ENCODE measurements around the gene SH3PXD2A.

SH3PXD2A gene

DNA sequence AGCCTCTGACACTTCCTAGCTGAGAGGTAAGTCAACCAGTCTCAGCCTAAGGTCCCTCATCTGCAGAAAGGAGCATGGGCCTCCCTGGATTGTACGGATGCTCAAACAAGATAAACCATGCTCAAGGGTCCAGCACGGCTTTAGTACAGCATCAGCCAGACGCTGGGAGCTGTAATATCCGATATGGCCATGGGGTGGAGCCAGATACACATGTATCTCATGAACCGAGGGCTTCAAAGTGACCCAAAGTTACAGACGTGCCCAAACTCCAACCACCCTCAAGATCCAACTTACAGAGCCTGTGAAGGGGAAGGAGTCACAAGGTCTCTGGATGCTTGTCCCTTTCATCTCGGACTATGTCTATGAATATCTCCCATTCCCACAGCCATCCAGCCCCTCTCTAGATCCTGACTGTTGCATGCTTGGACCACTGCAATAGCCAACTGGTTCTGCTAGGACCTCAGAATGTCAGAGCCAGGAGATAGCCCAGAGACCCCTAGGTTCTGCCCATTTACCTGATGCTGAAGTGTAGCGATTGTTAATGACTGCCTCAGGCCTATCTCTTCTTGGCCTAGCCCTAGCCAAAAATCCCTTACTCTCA lies 142.4 kb downstream of the SH3PXD2A start:
- no peak for TF ChIP-seq TAF1 (IDR thresholded peaks at IDR 0.05; ENCODE audit: borderline replicate concordance, low read depth, low read length)
- no peak for TF ChIP-seq POLR2AphosphoS5 (IDR thresholded peaks at IDR 0.05; ENCODE audit: low read depth, low read length)
- TF ChIP-seq POLR2A (IDR thresholded peaks at IDR 0.05; ENCODE audit: low read depth, low read length): no peak
- peak; percentile 59 for DNase-seq (ENCODE audit: insufficient read length)
- peak; percentile 94 for FAIRE-seq

DNA sequence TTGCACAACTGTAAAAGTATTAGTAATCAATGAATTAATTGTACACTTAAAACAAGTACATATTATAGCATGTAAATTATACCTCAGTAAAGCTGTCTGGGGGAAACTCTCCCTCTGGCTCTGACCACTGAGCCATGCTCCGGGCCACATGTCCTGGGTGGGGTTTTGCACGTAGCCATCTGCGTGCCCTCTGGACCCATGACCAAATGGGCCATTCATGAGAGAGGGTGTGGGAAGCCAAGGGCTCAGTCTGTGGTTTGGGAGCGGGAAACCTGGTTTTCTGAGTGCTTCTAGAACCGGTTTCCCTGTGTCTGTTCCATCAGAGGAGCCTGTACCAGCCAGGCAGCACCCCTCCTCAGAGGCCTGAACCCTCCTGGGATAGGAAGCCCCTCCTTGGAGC lies 143.2 kb downstream of the SH3PXD2A start:
- no peak for DNase-seq (ENCODE audit: insufficient read length)
- TF ChIP-seq POLR2A (IDR thresholded peaks at IDR 0.05; ENCODE audit: low read depth, low read length): no peak
- no peak for TF ChIP-seq POLR2AphosphoS5 (IDR thresholded peaks at IDR 0.05; ENCODE audit: low read depth, low read length)
- no peak for TF ChIP-seq TAF1 (IDR thresholded peaks at IDR 0.05; ENCODE audit: borderline replicate concordance, low read depth, low read length)
- no peak for FAIRE-seq

DNA sequence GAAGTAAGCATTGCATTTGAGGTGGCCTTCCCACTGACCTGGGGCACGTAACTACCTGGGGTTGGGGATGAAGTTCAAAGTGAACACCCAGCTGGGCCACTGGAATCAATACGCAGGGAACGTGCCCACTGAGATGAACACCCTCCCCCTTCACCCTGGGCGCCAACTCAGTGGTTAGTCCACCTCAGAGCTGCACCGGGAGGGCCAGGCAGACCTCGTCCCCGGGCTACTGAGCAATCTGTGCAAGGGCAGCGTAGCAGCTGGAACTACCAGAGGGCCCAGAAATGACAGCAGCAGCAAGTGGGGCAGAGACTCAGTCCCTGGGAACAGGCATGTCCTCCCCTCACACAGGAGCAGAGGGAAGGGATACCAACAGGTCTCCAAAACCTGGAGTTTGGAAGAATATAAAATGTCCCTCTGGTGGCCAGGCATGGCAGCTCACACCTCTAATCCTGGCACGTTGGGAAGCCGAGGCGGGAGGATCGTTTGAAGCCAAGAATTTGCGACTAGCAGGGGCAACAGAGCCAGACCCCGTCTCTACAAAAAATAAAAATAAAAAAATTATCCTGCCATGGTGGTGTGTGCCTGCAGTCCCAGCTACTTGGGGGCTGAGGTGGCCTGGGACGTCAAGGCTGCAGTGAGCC lies 143.9 kb downstream of the SH3PXD2A start:
- no peak for TF ChIP-seq POLR2AphosphoS5 (IDR thresholded peaks at IDR 0.05; ENCODE audit: low read depth, low read length)
- TF ChIP-seq TAF1 (IDR thresholded peaks at IDR 0.05; ENCODE audit: borderline replicate concordance, low read depth, low read length): no peak
- TF ChIP-seq POLR2A (IDR thresholded peaks at IDR 0.05; ENCODE audit: low read depth, low read length): no peak
- DNase-seq (ENCODE audit: insufficient read length) (no peak), FAIRE-seq (no peak)

DNA sequence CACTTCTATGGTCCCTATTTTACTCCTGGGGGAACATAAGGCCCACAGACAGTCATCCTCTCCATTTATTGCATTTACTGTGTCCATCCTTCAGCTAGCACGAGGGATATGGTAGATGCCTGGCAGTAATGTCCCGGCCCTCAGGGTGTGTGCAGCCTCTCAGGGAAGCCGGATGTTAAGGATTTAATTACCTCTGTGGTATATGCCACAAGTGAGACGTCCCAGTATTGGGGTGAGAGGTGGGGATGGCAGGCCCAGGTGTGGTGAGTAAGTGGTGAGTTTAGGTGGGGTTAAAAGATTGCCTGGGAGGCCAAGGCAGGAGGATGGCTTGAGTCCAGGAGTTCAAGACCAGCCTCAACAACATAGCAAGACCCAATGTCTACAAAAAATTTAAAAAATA lies 144.9 kb downstream of the SH3PXD2A start:
- FAIRE-seq (no peak), DNase-seq (ENCODE audit: insufficient read length) (no peak)
- TF ChIP-seq POLR2AphosphoS5 (IDR thresholded peaks at IDR 0.05; ENCODE audit: low read depth, low read length) (no peak), TAF1 (IDR thresholded peaks at IDR 0.05; ENCODE audit: borderline replicate concordance, low read depth, low read length) (no peak), POLR2A (IDR thresholded peaks at IDR 0.05; ENCODE audit: low read depth, low read length) (no peak)

DNA sequence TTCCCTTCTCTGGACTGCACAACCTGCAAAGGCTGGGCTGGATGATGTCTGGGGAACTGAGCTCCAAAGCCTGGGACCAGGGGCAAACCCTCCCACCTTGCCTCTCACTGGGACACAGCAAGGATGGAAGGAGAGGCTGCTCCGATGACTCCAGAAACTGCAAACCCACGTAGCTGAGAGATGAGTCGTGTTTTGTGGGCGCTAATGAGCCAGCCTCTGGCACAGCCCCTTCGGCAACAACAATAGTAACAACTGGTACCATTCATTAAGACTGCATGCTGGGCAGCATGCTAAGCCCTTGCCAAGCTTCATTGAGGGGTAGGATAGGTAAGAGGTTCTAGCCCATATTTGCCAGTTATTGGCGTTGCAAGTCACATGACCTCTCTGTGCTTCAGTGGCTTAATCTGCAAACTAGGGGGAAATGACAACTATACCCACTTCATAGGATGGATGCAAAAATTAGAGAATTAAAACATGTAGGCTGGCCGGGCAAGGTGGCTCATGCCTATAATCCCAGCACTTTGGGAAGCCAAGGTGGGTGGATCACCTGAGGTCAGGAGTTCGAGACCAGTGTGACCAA lies 145.9 kb downstream of the SH3PXD2A start:
- FAIRE-seq (no peak), DNase-seq (ENCODE audit: insufficient read length) (no peak)
- TF ChIP-seq TAF1 (IDR thresholded peaks at IDR 0.05; ENCODE audit: borderline replicate concordance, low read depth, low read length) (no peak), POLR2A (IDR thresholded peaks at IDR 0.05; ENCODE audit: low read depth, low read length) (no peak), POLR2AphosphoS5 (IDR thresholded peaks at IDR 0.05; ENCODE audit: low read depth, low read length) (no peak)

DNA sequence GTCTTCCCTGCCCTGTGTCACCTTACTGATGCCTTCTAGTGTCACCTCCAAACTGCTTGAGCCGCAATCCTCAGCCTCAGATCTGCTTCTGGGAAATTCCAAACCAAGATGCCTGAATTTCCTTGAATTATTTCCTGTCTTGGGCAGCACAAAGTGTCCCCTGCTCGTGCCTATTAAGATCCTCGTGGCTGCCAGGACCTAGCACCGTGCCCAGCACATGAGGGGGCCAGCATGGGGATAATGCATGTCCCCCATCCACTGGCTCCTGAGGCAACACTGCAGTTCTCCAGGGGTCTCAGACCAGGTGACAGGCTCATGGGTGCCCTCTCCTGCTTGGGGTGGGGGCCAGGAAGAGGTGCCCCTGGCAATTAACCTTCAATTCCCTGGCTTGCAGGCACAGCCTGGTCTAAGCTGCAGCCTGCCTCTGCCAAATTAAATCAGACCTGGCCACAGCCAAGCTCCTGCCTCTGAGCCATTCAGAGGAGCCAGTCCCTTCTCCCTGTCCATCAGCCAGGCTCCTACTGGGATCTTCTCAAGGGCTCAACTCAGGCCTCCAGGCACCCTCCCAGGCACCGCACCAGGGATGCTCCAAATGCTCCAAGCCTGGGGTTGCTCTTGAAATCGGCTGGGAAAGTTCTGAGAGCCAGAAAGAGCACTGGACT lies 146.6 kb downstream of the SH3PXD2A start:
- FAIRE-seq (no peak), DNase-seq (ENCODE audit: insufficient read length) (no peak)
- TF ChIP-seq TAF1 (IDR thresholded peaks at IDR 0.05; ENCODE audit: borderline replicate concordance, low read depth, low read length) (no peak), POLR2AphosphoS5 (IDR thresholded peaks at IDR 0.05; ENCODE audit: low read depth, low read length) (no peak), POLR2A (IDR thresholded peaks at IDR 0.05; ENCODE audit: low read depth, low read length) (no peak)

DNA sequence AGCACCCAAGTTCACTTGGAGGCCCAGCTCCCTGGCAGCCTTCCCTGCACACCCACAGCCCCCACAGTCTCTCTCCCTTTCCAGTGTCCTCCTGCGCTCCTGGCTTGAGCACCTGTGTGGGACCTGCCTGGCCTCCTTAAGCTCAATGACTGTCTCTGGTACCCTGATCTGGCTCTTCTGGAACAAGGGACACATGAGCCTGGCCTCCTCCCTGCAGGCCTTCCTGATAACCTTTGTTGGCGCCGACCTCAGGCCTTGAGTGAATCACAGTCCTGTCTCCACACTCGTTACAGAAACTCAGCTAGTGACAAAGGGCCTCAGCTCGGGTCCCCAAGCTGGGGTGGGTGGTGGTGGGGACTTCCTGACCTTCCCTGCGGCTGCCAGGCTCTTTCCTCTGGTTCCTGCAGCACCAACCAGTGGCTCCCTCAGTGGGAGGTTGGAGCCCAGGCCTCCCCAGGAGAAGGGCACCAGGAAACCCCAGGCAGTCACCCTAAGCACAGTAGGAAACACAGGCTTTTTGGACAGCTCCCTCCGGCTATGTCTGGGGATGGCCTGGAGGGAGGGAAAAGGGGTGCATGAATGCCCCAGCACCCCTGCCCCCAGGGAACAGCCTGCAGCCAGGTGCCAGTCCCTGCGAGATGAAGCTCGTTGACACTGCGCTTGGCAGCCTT lies 147.3 kb downstream of the SH3PXD2A start:
- no peak for FAIRE-seq
- TF ChIP-seq TAF1 (IDR thresholded peaks at IDR 0.05; ENCODE audit: borderline replicate concordance, low read depth, low read length) (no peak), POLR2AphosphoS5 (IDR thresholded peaks at IDR 0.05; ENCODE audit: low read depth, low read length) (no peak), POLR2A (IDR thresholded peaks at IDR 0.05; ENCODE audit: low read depth, low read length) (no peak)
- no peak for DNase-seq (ENCODE audit: insufficient read length)

DNA sequence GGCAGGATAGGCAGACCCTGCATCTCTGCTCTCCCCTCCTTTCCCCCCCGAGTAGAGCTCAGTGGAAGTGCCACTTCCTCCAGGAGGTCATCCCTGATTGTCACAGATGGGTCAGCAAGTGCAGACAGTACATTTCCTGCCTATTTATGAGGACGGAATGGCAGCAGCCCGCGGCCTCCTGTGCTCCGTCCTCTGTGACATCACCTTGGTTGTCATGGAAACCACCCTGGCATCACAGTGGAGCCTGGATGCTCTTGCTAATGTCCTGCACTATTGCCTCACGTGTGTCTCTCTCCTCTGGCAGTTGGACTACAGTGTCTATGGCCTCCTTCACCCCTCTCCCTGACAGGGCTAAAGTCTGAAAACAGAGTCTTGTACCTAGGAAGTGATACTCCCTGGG lies 148.6 kb downstream of the SH3PXD2A start:
- TF ChIP-seq POLR2AphosphoS5 (IDR thresholded peaks at IDR 0.05; ENCODE audit: low read depth, low read length): no peak
- no peak for TF ChIP-seq POLR2A (IDR thresholded peaks at IDR 0.05; ENCODE audit: low read depth, low read length)
- TF ChIP-seq TAF1 (IDR thresholded peaks at IDR 0.05; ENCODE audit: borderline replicate concordance, low read depth, low read length): no peak
- DNase-seq (ENCODE audit: insufficient read length) (no peak), FAIRE-seq (no peak)

DNA sequence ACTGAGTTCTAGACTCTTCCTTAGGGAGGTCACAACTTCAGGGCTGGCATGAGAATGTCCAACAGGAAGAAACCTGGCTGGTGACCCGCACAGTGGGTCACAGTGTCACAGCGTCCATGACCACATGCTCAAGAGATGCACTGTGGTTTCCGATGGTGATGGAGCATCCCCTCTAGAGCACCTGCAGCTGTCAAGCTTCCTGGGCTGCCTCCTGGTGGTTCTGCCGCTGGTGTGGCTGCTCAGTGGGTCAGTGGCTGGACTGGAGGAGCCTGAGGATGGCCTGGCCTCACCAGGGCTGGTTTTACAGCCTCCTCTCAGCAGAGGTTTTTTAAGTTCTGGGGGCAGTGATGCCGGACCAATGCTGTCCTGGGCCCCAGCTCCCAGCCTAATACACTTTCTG lies 149.3 kb downstream of the SH3PXD2A start:
- TF ChIP-seq POLR2A (IDR thresholded peaks at IDR 0.05; ENCODE audit: low read depth, low read length): no peak
- FAIRE-seq (no peak), DNase-seq (ENCODE audit: insufficient read length) (no peak)

DNA sequence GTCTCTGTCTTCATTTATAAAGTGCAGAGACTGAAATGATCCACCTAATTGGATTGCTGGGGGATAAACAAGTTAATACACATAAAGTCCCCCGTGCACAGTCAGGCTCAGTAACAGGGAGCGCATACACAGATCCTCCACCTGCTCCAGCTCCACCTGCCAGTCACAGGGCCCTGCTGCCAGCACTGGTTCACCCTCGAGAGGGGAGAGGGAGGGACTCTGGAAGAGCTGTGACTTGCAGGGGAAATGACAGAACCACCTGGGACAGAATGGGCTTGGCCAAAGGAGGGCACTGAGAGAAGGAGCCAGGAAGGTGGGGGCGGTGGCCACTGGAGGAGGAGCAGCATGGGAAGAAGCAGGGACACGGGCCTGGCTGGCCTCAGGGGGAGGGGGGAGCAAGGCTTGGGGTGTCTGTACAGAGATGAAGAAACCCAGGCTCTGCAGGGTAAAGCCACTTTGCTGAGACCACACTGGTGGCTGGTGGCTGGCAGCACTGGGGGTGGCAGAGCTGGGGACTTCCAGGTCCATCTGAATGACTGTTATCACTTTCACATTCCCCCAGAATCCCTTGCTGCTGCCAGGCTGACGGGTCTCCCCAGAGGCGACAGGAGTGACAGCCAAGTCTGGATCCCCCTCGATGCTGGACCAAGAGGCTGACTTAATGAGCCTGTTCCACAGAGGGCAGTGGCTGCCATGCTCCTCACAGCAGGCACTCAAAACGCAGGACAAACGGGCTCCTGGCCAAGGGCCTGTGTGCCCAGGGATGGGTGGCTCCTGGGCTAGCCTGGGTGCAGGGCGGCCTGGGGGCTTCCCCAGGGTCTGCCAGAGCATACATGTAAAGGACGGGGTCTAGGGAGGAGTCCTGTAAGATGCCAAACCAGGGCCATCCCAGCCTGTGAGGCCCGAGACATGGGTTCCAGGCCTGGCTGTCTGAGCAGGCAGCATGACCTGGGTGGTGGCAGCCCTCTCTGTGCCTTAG lies 151.1 kb downstream of the SH3PXD2A start:
- TF ChIP-seq POLR2AphosphoS5 (IDR thresholded peaks at IDR 0.05; ENCODE audit: low read depth, low read length): no peak
- no peak for TF ChIP-seq POLR2A (IDR thresholded peaks at IDR 0.05; ENCODE audit: low read depth, low read length)
- TF ChIP-seq TAF1 (IDR thresholded peaks at IDR 0.05; ENCODE audit: borderline replicate concordance, low read depth, low read length): no peak
- FAIRE-seq (peak; percentile 70), DNase-seq (ENCODE audit: insufficient read length) (no peak)
